Measurements from ENCODE around the gene PAX6.

PAX6 gene

DNA sequence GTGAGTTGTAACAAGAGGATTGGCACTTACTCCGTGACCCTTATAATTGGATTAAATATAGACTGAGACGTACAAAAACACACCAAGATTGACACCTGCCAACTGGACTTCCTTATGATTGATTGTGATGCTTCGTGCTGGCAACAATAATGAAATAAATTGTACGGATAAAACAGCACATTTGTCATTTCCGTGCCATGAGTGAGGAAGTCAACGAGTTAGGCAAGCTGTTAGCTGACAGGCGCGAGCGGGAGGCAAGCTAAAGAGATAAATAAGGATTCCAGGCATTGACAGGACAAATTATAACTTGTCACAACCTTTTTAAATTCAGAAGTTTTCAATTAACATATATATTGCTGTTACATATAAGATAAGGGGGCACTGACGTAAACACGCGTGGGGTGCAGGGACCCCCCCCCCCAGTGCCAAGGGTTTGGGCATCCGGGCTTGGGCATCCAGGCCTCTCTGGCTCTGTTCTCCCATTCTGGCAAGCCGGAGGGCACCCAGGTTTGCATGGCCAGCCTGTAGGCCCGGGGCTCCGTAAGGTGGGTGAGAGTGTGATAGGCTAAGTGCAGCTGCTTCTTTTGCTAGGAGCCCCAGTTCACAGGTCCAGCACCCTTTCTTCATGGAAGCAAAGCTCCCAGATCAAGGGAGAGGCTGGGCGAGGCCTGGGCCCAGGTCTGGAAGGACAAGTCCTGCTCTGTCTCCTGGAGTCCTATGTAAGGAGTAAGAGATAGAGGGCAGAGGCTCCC is 11.2 kb upstream of the PAX6 start:
- no peak for DNase-seq (ENCODE audit: low spot score)

GRCh38 chr11:31821766-31822165 is 10.6 kb upstream of the PAX6 start:
- DNase-seq (ENCODE audit: low spot score), result no peak

DNA sequence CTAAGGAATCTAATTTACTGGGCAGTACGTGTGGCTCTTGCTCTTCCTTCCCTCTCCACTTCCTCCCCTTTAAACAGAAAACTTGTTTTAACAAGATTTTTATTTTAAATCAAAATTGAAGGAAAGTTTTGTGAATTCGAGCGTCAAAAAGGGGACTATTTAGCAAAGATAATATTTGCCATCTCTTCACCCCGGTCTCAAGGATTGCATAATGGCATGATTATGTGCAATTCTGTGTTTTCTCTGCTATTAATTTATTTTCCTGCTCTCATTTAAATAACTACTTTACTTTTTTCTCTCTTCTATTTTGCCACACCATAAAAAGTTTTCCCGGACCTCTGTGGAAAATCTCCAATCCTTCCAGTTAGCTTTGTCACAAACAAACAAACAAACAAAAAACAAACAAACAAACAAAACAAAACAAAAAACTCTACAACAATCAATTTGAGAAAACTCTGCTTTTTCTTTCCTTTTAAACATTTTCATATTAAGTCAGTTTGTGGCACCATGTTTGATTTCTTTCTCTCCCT is 10.2 kb upstream of the PAX6 start:
- DNase-seq (ENCODE audit: low spot score), result no peak

- DNase-seq (ENCODE audit: low spot score), result no peak
Measured at GRCh38 chr11:31820438-31820818, 9.3 kb upstream of the PAX6 start.

DNA sequence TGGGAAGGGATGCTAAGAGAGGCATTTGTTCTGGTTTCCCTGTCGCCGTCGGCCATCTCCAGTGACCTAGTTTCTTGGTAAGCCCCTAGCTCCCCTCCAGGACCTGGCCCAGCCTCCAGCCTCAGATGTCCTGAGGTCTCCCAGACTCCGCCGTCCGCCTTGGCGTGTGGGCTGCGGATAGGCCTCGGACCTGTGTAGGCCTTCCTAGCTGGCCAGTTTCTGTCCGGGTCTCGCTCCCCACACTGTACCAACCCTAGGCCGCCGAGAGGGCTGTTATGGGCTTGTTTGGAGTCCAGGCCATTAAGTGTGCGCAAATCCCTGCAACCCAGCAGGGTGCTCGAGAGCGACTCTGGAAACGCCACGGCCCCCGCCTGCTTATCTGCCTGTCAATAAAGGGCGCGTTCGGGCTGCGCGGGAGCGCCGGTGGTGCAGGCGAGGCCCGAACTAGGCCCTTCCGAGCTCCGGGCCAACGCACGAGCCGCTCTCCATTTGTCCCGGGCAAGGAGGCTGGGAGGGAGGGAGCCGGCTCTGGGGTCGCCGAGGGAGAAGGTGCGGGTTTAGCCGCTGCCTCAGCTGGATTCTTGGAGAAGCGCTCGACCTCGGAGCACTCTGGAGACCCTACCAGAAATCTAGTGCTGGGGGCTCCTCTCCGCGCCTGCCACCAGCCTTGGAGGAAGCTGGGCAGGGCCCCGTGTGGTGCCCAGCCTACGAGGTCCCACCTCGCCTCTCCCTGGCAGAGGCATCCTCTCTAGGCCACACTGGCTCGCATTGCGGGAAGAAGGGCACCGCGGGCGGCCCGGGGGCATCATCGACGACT is 8.7 kb upstream of the PAX6 start:
- DNase-seq (ENCODE audit: low spot score), result no peak

DNA sequence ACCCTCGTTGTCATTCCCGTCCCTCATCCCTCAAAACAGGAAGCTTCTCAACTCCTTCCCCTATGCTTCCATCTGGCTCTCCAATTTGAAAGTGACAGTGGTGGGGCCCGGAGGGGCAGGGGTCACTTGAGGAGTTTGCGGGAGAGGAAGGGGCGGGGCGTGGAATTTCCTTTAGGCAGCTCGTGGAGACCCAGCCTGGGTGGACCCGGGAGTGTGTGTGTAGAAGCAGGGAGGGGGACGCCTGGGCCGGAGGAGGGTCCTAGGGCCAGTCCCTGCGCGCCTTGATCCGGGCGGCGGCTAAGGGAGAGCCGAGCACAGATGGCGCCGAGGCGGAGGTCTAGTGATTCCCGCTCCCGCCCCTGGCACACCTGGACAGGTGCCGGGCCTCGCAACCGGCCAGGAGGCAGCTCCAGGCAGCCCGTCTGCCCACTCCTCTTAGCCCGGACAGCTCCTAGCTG is 7.8 kb upstream of the PAX6 start:
- no peak for DNase-seq (ENCODE audit: low spot score)

DNA sequence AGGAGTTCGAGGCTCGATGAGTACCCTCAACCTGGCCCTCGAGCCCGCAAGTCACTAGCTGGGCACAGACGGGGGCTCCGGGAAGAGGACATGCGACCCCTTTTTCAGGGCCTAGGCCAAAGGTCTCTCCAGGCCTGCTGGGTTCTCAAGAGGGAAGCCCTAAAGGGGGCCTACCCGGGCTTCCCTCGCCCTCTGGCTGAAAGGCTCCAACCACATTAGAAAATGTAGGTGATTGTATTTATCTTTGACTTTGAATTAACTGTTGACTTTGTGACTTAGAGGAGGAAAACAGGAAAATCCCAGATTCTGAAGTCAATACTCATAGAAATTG is 7.3 kb upstream of the PAX6 start:
- DNase-seq (ENCODE audit: low spot score), result no peak

DNA sequence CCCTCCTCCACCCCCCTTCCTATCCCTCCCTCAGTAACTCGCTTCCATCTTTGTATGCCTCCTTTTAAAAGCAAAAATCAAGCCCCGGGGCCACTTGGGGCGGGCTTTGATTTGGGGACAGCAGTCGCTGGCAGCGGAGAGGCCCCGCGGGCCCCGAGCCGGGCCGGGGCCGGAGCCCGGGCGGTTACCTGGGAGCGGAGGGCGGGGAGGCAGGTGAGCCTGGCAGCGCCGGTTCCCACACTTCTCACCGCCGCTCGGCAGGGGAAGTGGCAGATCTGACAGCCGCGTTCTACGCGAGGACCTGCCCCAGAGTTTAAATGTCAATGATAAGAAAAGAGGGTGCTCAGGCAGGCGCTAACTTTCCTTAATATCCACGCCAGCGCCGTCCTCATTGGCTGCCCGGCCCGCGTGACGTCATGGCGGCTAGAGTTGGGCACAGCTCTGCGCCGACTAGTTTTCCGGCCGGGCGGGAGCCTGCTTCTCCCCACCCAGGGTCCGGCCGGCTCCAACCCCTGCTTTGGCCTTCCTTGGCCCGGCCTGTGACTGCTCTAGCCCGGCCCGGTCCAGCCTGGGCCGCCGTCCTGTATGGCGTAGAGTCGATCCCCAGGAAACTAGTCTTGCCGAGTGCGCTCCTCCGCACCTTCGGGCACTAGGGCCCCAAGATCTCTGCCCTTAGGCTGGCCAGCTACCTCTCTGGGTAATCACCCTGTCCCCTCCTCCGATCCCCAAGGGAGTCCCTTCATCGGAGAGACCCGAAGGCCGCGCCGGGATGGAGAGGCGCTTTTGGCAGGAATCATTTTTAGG is 6.7 kb upstream of the PAX6 start:
- peak; percentile 45 for DNase-seq (ENCODE audit: low spot score)

DNA sequence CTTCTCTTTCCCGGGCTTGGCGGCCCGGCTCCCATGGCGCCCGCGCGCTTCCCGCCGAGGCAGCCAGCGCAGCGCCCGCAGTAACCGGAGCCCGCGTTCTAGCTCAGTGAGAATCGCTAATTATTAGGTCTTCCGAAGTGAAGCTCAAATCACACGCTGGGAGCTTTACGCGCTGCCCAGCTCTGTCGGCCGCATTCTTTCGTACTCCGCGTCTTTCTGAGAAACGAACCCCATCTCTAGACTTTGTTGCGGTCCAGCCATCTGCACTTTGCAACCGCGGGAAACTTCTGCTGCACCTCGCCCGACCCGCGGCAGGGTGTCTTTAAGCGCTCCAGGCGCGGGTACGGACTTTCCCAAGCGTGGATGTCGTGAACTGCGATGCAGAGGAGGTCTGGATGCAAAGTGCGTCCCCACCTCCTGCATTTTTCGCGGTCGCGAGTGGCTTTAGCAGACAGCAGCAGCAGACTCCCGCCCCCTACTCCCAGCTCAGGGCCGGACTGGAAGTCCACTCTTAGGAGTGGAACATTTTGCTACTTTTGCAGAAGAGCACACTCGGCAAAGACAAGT is 6.0 kb upstream of the PAX6 start:
- no peak for DNase-seq (ENCODE audit: low spot score)

DNA sequence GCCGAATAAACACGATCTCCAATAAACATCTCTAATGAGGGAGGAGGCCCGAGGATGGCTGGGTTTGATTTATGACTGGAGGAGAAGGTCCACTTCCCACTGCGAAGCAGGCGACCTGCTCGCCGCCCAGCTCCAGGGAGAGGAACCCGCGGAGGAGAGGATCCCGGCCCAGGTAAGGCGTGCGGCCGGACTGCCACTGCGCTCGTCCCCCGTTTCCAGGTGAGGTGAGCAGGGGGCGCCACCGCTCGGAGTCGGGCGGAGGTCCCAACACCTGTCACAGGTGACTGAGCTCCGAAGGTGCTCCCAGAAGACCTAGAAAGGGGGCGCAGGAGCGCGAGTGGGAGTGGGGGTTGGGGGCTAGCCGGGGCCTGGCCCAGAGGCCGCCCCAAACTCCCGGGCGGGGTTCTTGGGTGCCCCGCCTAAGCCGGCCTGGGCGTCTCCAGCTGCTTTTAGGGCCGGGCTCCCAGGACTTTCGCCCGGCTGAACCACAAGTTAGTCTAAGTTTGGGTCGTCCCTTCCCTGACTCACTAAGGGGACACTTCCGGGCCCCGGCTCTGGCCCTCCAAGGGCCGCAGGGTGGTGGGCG is 5.4 kb upstream of the PAX6 start:
- no peak for DNase-seq (ENCODE audit: low spot score)

GRCh38 chr11:31815711-31816467 is 4.8 kb upstream of the PAX6 start:
- no peak for DNase-seq (ENCODE audit: low spot score)

GRCh38 chr11:31814176-31814868 is 3.2 kb upstream of the PAX6 start:
- DNase-seq (ENCODE audit: low spot score), result peak; percentile 35

DNA sequence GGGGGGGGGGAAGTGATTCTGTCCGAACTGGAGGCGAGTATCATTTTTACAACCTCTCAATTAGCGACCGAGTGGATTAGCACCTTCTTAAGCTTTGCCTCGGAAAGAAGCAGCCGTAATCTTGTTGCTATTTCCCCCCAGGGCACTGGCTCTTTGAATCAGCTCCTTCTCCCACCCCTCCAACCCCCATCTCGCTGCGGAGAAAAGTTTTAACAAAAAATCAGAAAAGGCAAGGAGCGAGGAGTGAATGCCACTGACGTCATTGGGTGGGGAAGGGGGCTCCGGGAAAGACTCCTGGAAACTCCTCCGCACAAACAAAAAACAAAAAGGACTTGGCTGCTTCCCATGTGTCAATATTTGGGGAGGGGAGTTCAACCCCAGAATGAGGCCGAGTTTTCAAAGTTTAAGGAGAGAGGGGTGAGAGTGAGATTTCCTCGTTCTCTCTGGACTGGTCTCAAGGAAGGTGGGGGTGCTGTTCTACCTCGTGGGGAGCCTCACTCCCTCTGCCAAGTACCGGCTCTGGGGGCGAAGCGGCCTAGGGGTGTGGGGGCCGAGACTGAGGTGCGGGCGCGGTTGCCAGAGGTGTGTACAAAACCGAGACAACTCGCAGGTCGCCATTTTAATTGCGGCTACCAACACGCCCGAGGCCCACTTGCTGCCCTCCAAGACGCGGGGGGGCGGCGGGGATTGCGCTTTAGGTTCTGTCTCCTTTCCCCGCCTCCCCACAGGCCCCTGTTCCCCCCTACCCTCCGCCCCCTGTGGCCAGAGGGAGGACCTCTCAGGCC is 2.5 kb upstream of the PAX6 start:
- DNase-seq (ENCODE audit: low spot score), result peak; percentile 51

- DNase-seq (ENCODE audit: low spot score), result no peak
Measured at GRCh38 chr11:31812383-31813381, 1.6 kb upstream of the PAX6 start.

DNA sequence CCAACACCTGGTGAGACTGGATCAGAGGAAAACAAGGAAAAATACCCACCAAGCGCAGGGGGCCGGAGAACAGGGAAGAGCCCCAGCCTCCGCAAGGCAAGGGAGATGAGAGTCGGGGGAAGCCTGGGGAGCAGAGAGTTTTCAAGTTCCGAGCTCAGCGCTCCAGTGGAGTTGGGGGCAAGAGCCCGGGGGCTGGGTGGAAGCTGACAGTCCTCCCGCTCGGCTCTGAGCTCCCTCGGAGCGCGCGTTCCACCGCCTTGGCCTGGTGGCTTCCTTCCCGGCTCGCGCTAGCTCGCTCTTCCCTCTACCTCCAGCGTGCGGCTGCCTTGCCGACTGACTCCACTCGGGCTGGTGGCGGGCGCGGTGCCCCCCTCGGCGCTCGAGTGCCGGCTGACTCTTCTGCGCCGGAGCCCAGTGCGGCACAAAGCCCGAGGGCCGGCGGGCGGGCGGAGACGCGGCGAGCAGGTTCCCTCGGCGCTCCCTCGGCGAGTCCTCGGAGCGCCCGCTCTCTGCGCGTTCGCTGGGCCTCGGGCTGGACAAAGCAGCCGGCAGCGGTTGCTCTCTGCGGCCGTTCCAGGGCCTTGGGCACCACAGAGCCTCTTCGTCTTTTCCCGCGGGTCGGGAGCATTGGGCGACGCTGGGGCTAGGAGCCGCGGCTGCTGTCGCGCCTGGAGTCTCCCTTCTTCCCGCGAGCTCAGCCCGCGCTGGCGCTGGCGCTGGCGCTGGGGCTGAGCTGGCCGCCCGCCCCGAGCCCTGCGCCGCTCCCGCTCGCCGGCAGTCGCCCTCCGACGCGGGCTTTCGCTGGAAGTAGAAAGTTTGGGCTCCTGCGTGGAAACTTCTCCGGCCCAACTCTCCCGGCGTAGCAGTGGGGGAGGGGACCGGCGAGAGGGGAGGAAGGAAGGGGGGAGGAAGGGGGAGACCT is 1.0 kb downstream of the PAX6 start:
- no peak for DNase-seq (ENCODE audit: low spot score)

DNA sequence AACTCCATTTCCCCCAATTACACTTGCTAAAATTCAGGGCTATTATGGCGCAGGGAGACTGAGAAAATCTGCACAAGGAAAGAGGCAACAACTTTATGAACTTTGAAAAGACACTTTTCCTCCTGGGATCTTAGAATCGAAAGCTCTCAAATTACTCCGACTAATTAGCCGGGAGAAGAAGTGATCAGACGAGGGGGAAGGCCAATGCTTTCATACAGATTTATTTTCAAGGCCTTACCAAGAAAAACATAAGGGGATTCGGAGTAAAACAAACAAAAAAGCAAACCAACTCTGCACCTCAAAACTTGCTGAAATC is 1.6 kb downstream of the PAX6 start:
- DNase-seq (ENCODE audit: low spot score), result no peak
